WERI-Rb-1 (cell line): ENCODE data around the gene BCAT1.

Experiments used
- DNase-seq: peaks from one replicate; pipeline ENCODE4 v3.0.0-alpha.2; 2020
- H3K27ac ChIP-seq: fragments of 250-450 bp; sonication (Bioruptor Pico); 2 replicates; pipeline ENCODE4 v1.5.1; 2020; ENCODE audit warnings: mild to moderate bottlenecking, moderate library complexity
- H3K27me3 ChIP-seq: fragments of 250-450 bp; sonication (Bioruptor Pico); 2 replicates; pipeline ENCODE4 v1.5.1; 2021; ENCODE audit warnings: mild to moderate bottlenecking, low read depth, moderate library complexity; ENCODE audit not compliant: insufficient read depth, severe bottlenecking
- H3K36me3 ChIP-seq: fragments of 250-450 bp; sonication (Bioruptor Pico); 2 replicates; pipeline ENCODE4 v1.5.1; 2020; ENCODE audit warnings: mild to moderate bottlenecking, moderate library complexity
- H3K4me3 ChIP-seq: 2 replicates; pipeline ENCODE4 v1.5.1; 2011; ENCODE audit warnings: low read depth, mild to moderate bottlenecking, control low read depth, low read length
- H3K9me3 ChIP-seq: fragments of 250-450 bp; sonication (Bioruptor Pico); 2 replicates; pipeline ENCODE4 v1.5.1; 2021; ENCODE audit warnings: mild to moderate bottlenecking, moderate library complexity; ENCODE audit not compliant: severe bottlenecking
- CTCF ChIP-seq: IDR thresholded peaks from 2 replicates; pipeline ENCODE4 v1.5.1; 2011; ENCODE audit warnings: low read depth, mild to moderate bottlenecking, control low read depth, inconsistent platforms, low read length

Gene BCAT1

GRCh38 chr12:24899503-24900075 lies 49.3 kb downstream of the BCAT1 start:
- no peak overlapping the region for H3K4me3 ChIP-seq
- DNase-seq: no peak
- H3K27me3 ChIP-seq: no peaks in the 10 kb centered on the region
- no peak for TF ChIP-seq CTCF
- H3K27ac ChIP-seq: no peak overlapping the region
- no peaks in the 10 kb centered on the region for H3K36me3 ChIP-seq
- no peaks in the 10 kb centered on the region for H3K9me3 ChIP-seq

GRCh38 chr12:24898606-24899005 lies 50.3 kb downstream of the BCAT1 start:
- no peak for TF ChIP-seq CTCF
- no peaks in the 10 kb centered on the region for H3K27me3 ChIP-seq
- no peaks in the 10 kb centered on the region for H3K36me3 ChIP-seq
- no peak for DNase-seq
- no peaks in the 10 kb centered on the region for H3K9me3 ChIP-seq
- no peak overlapping the region for H3K4me3 ChIP-seq
- no peak overlapping the region for H3K27ac ChIP-seq

DNA sequence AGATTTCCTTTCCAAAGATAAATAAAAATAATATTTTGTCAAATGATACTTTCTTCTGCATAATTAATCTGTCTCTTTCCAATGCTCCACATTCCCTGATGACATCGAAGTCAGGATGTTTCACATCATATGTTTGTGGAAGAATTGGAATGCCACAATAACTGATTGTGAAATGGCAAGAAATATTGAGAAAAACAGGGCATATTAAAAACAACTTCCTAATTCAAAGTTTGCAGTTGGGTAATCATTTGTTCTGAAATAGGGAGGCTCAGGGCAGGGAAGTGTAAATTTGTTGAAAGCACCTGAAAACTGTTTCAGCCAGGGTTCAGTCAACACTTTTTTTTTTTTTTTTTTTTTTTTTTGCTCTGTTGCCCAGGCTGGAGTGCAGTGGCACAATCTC lies 50.7 kb downstream of the BCAT1 start:
- no peaks in the 10 kb centered on the region for H3K27me3 ChIP-seq
- no peaks in the 10 kb centered on the region for H3K9me3 ChIP-seq
- no peak overlapping the region for H3K27ac ChIP-seq
- no peak overlapping the region for H3K4me3 ChIP-seq
- no peak for TF ChIP-seq CTCF
- no peak for DNase-seq
- no peaks in the 10 kb centered on the region for H3K36me3 ChIP-seq

- no peak for TF ChIP-seq CTCF
- Histone ChIP-seq H3K36me3 (no peaks in the 10 kb centered on the region), H3K27ac (no peak overlapping the region), H3K27me3 (no peaks in the 10 kb centered on the region), H3K9me3 (no peaks in the 10 kb centered on the region), H3K4me3 (no peak overlapping the region)
- DNase-seq: no peak
Measured at GRCh38 chr12:24896171-24896570, 52.7 kb downstream of the BCAT1 start.

DNA sequence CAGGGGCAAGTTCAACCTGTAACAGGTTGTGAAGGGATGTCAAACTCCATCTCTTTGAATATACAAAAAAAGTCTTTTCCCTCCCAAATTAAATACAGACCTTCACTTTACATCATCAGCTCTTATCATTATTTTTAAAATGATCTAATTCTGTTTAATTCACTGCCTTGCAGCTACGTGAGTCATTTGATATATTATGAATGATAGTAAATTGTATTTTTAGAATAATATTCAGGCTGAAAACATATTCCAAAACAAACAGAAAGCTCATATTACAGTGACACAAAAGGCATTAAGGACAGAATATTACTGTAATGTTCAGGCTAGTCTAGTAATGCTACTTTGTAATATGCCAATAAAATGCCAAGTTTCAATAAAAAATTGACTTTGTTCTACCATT lies 53.3 kb downstream of the BCAT1 start:
- Histone ChIP-seq H3K27me3 (no peaks in the 10 kb centered on the region), H3K27ac (no peak overlapping the region), H3K36me3 (no peaks in the 10 kb centered on the region), H3K9me3 (no peaks in the 10 kb centered on the region), H3K4me3 (no peak overlapping the region)
- no peak for TF ChIP-seq CTCF
- DNase-seq: no peak

- H3K27ac ChIP-seq: no peak overlapping the region
- no peaks in the 10 kb centered on the region for H3K27me3 ChIP-seq
- no peak for DNase-seq
- H3K4me3 ChIP-seq: no peak overlapping the region
- no peaks in the 10 kb centered on the region for H3K36me3 ChIP-seq
- TF ChIP-seq CTCF: no peak
- no peaks in the 10 kb centered on the region for H3K9me3 ChIP-seq
Measured at GRCh38 chr12:24894879-24895278, 54.0 kb downstream of the BCAT1 start.
